AG04450 (cell line): ENCODE data around the gene MIF. TPM values are rescaled to one million over a fixed set of nuclear protein-coding genes. Genes with fewer than 3 reads are reported as not detected.

Source experiments
- CTCF ChIA-PET: fragments of 300-600, 350-600 bp; formaldehyde crosslinking; extraction: SDS; loops from one replicate; lab custom pipeline; 2022; ENCODE audit warnings: antibody characterized with exemption, inconsistent platforms; lab: Charles Lee
- POLR2A ChIA-PET: fragments of 350-600 bp; formaldehyde crosslinking; extraction: SDS; loops from one replicate; lab custom pipeline; 2021; ENCODE audit warnings: antibody characterized with exemption, inconsistent platforms; lab: Yijun Ruan, JAX
- DNase-seq: peaks from one replicate; pipeline ENCODE4 v3.0.0-alpha.2; 2011; ENCODE audit warnings: low read depth, low spot score
- H3K27ac ChIP-seq: one replicate; pipeline ENCODE4 v1.5.1; 2012; ENCODE audit warnings: low read depth, low read length, control low read depth
- H3K27me3 ChIP-seq: one replicate; pipeline ENCODE4 v1.6.0; 2012; ENCODE audit warnings: low read length; ENCODE audit not compliant: control insufficient read depth, insufficient read depth
- H3K4me3 ChIP-seq: 2 replicates; pipeline ENCODE4 v1.5.1; 2011; ENCODE audit warnings: mild to moderate bottlenecking, low read depth, low read length, control low read depth
- H3K9me3 ChIP-seq: 2 replicates; pipeline ENCODE4 v1.5.1; 2012; ENCODE audit warnings: low read length; ENCODE audit not compliant: control insufficient read depth, insufficient read depth
- CTCF ChIP-seq: IDR thresholded peaks from 2 replicates; pipeline ENCODE4 v1.5.1; 2011; ENCODE audit warnings: low read depth, low read length, control low read depth, inconsistent platforms
- polyA plus RNA-seq: library from polyadenylated mRNA; depleted of rRNA; stranded (reverse); fragments of >200 nt; gene quantifications from 2 replicates; pipeline ENCODE4 v1.2.3, GENCODE V29; 2011

MIF gene
- polyA plus RNA-seq, 1 experiment, result 154 TPM

GRCh38 chr22:23922921-23923320 lies 28.7 kb downstream of the MIF start:
- ChIA-PET POLR2A (no interaction called here), CTCF (interaction anchor here (3.7 kb wide), 1 partner anchor 29 kb away, joined by 17 read pairs; the partner anchor contains the start of gene MIF)
- Histone ChIP-seq H3K9me3 (peaks cover 21% of the 10 kb centered on the region), H3K27me3 (no peaks in the 10 kb centered on the region), H3K27ac (no peak overlapping the region), H3K4me3 (no peak overlapping the region)
- no peak for DNase-seq
- TF ChIP-seq CTCF, result no peak

GRCh38 chr22:23925020-23925606 lies 30.9 kb downstream of the MIF start:
- no peak overlapping the region for H3K27ac ChIP-seq
- DNase-seq, result no peak
- H3K27me3 ChIP-seq, result no peaks in the 10 kb centered on the region
- peaks cover 20% of the 10 kb centered on the region for H3K9me3 ChIP-seq
- POLR2A ChIA-PET, result no interaction called here
- TF ChIP-seq CTCF, result no peak
- no peak overlapping the region for H3K4me3 ChIP-seq
- CTCF ChIA-PET, result interaction anchor here (0.6 kb wide), 1 partner anchor 37 kb away, joined by 3 read pairs; no protein-coding TSS in a partner anchor

DNA sequence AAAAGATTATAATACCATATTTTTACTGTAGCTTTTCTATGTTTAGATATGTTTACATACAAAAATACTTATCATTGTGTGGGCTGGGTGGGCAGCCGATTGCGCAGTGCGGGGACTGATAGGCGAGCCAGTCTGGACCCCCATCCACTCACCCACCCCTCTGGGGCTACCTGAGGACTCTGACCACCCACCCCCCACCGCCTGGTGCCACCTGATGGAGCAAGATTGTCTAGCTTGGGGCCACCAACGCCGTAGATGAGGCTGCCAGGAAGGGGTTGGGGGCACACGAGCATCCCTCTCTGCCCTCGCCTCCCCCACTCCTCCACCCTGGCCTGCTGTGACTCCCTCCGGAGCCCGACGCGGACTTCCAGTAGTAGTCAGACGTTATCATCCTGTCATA lies 32.4 kb downstream of the MIF start:
- ChIA-PET CTCF (interaction anchor here (0.7 kb wide), 1 partner anchor 69 kb away, joined by 3 read pairs; no protein-coding TSS in a partner anchor), POLR2A (no interaction called here)
- H3K27me3 ChIP-seq, result no peaks in the 10 kb centered on the region
- TF ChIP-seq CTCF, result no peak
- no peak overlapping the region for H3K27ac ChIP-seq
- no peak overlapping the region for H3K4me3 ChIP-seq
- H3K9me3 ChIP-seq, result peaks cover 26% of the 10 kb centered on the region
- DNase-seq, result no peak

DNA sequence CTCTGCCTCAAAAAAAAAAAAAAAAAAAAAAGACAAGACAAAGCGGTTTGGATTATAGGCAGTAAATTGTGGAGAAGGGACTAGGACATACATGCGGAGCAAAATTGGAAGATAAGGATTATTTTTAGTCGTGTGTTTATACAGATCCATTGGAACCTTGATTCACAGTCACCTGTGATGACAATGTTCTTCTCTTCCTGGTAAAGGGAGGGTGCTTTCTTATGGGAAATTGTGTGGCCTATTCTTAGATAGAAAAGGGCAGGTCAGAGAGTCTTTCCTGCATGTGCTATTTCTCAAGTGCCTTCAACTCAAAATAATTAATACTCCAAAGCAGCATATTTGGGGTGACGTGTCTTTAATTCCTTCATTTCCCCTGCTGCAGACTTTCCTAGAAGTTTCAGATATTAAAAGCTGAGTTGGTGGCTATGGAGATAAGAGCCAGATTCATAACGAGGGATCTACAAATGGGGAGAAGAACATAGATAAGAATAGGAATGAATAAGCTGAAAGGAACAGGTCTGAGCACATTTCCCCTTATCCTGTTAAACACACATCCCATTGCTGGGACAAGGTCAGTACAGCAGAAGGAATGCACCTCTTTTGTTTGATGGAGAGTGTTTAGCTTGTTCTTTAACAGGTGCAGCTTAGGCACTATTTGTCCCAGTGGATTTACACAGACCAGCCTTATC lies 44.3 kb downstream of the MIF start:
- CTCF ChIA-PET, result interaction anchor here (1.2 kb wide), 1 partner anchor 18 kb away, joined by 3 read pairs; no protein-coding TSS in a partner anchor
- POLR2A ChIA-PET, result no interaction called here
- no peak for DNase-seq

More for the DNA sequence above, 44.3 kb downstream of the MIF start:
- no peak for TF ChIP-seq CTCF
- Histone ChIP-seq H3K27me3 (no peaks in the 10 kb centered on the region), H3K27ac (no peak overlapping the region), H3K9me3 (no peaks in the 10 kb centered on the region; the same call in 1 of the 2 replicates), H3K4me3 (no peak overlapping the region)
